Measurements from ENCODE around the gene SPATA46. TPM values are rescaled to one million over a fixed set of nuclear protein-coding genes. Genes with fewer than 3 reads are reported as not detected.

The SPATA46 gene
- polyA plus RNA-seq, 1 donor (not counting 4 experiments of a cell fraction or from before 2014, with no cell fraction given) = not detected

GRCh38 chr1:162383516-162383915 lies 6.9 kb upstream of the SPATA46 start:
- Histone ChIP-seq H3K4me3 (ENCODE audit: control insufficient read depth in 2 of 3, extremely low read depth in 1 of 3, insufficient read depth in 2 of 3, low read depth in 1 of 3, low read length in 3 of 3) (no peak overlapping the region), H3K4me1 (ENCODE audit: control insufficient read depth, extremely low read depth, insufficient read depth, low read length) (peaks cover 16% of the 10 kb centered on the region), H4K20me1 (ENCODE audit: control insufficient read depth, extremely low read depth, insufficient read depth, low read length) (no peaks in the 10 kb centered on the region), H3K9me3 (ENCODE audit: control insufficient read depth, low read depth, low read length) (no peaks in the 10 kb centered on the region), H3K36me3 (ENCODE audit: control insufficient read depth in 2 of 2, extremely low read depth in 1 of 2, insufficient read depth in 2 of 2, low read length in 2 of 2) (no peaks in the 10 kb centered on the region), H3K9me1 (ENCODE audit: control insufficient read depth, extremely low read depth, insufficient read depth, low read length) (no peaks in the 10 kb centered on the region), H3K9ac (ENCODE audit: control insufficient read depth, extremely low read depth, insufficient read depth, low read length) (no peak overlapping the region), H3K27ac (ENCODE audit: control insufficient read depth, insufficient read depth, low read length) (no peak overlapping the region), H3K79me2 (ENCODE audit: control insufficient read depth, insufficient read depth, low read length) (no peaks in the 10 kb centered on the region), H2AFZ (ENCODE audit: control insufficient read depth, low read length) (no peak overlapping the region), H3K4me2 (ENCODE audit: control insufficient read depth, extremely low read depth, insufficient read depth, low read depth, low read length) (no peak overlapping the region), H3K27me3 (ENCODE audit: control insufficient read depth, extremely low read depth, insufficient read depth, low read length) (no peaks in the 10 kb centered on the region)
- dilution Hi-C loops (cut with MboI; ENCODE audit: extremely low pct_ligation_motif_present, low sequenced_read_pairs) = no loop called here
- no peak for DNase-seq (ENCODE audit: low read depth, low spot score)
- TF ChIP-seq CTCF (optimal IDR thresholded peaks at IDR 0.05 in 1 of 3, IDR thresholded peaks at IDR 0.05 in 1 of 3, conservative IDR thresholded peaks at IDR 0.05 in 1 of 3; ENCODE audit: extremely low read depth in 1 of 3, insufficient read depth in 2 of 3, low read length in 3 of 3) = no peak
- no peak for TF ChIP-seq EZH2 (IDR thresholded peaks at IDR 0.05; ENCODE audit: low read length)
- no peak for FAIRE-seq

GRCh38 chr1:162383091-162383490 lies 6.4 kb upstream of the SPATA46 start:
- Histone ChIP-seq H4K20me1 (ENCODE audit: control insufficient read depth, extremely low read depth, insufficient read depth, low read length) (no peaks in the 10 kb centered on the region), H3K4me1 (ENCODE audit: control insufficient read depth, extremely low read depth, insufficient read depth, low read length) (peaks cover 16% of the 10 kb centered on the region), H3K27ac (ENCODE audit: control insufficient read depth, insufficient read depth, low read length) (no peak overlapping the region), H3K4me2 (ENCODE audit: control insufficient read depth, extremely low read depth, insufficient read depth, low read depth, low read length) (no peak overlapping the region), H3K9ac (ENCODE audit: control insufficient read depth, extremely low read depth, insufficient read depth, low read length) (no peak overlapping the region), H3K9me3 (ENCODE audit: control insufficient read depth, low read depth, low read length) (no peaks in the 10 kb centered on the region), H3K36me3 (ENCODE audit: control insufficient read depth in 2 of 2, extremely low read depth in 1 of 2, insufficient read depth in 2 of 2, low read length in 2 of 2) (no peaks in the 10 kb centered on the region), H3K9me1 (ENCODE audit: control insufficient read depth, extremely low read depth, insufficient read depth, low read length) (no peaks in the 10 kb centered on the region), H3K4me3 (ENCODE audit: control insufficient read depth in 2 of 3, extremely low read depth in 1 of 3, insufficient read depth in 2 of 3, low read depth in 1 of 3, low read length in 3 of 3) (no peak overlapping the region), H3K27me3 (ENCODE audit: control insufficient read depth, extremely low read depth, insufficient read depth, low read length) (no peaks in the 10 kb centered on the region), H2AFZ (ENCODE audit: control insufficient read depth, low read length) (no peak overlapping the region), H3K79me2 (ENCODE audit: control insufficient read depth, insufficient read depth, low read length) (no peaks in the 10 kb centered on the region)
- DNase-seq (ENCODE audit: low read depth, low spot score) = no peak
- TF ChIP-seq EZH2 (IDR thresholded peaks at IDR 0.05; ENCODE audit: low read length) (no peak), CTCF (optimal IDR thresholded peaks at IDR 0.05 in 1 of 3, IDR thresholded peaks at IDR 0.05 in 1 of 3, conservative IDR thresholded peaks at IDR 0.05 in 1 of 3; ENCODE audit: extremely low read depth in 1 of 3, insufficient read depth in 2 of 3, low read length in 3 of 3) (no peak)
- FAIRE-seq = no peak
- dilution Hi-C loops (cut with MboI; ENCODE audit: extremely low pct_ligation_motif_present, low sequenced_read_pairs) = no loop called here

Data from keratinocyte (primary cell).